GM08714 (cell line): ENCODE data around the gene DUSP8.

Source experiments
- H3K4me3 ChIP-seq: fragments of 200-500 bp; sonication (Bioruptor generic); 2 replicates; pipeline ENCODE4 v1.5.1; 2014; ENCODE audit warnings: mild to moderate bottlenecking, low read length, inconsistent platforms
- ZNF274 ChIP-seq: IDR thresholded peaks from 2 replicates; pipeline ENCODE4 v1.6.1; 2012; ENCODE audit warnings: mild to moderate bottlenecking, low read depth, low read length

DUSP8 gene

DNA sequence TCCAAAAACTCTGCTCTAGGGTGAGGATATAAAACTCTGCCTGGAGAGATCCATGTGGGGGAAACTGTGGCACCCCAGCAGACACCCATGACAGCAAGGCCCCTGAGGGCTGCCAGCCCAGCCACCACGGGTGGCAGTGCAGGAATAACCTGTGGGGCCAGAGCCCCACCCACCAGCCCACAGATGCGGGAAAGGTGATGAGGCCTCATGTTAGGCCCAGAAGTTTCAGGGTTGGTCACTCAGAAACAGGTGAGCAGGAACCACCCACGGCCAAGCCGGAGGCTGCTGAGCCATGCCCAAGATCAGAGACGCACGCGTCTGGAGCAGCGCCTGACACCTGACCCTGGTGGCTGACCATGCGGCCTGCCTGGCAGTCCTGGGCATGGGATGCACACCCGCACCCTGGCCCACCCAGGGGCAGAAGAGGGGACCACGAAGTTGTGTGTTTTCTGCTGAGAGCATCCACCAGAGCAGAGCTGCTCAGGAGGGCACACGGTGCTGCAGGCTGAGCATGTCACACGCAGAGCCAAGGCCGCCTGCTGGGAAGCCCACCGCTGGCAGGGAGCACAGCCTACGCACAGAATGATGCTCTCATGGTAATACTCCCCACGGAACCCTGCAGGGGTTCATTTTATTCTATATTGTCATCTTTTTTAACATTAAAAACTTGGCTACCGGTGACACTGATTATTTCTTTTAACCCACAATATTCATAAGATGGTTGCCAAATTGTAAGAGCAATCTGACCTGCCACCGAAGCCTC lies 41.2 kb downstream of the DUSP8 start:
- H3K4me3 ChIP-seq, result no peak overlapping the region
- no peak for TF ChIP-seq ZNF274

DNA sequence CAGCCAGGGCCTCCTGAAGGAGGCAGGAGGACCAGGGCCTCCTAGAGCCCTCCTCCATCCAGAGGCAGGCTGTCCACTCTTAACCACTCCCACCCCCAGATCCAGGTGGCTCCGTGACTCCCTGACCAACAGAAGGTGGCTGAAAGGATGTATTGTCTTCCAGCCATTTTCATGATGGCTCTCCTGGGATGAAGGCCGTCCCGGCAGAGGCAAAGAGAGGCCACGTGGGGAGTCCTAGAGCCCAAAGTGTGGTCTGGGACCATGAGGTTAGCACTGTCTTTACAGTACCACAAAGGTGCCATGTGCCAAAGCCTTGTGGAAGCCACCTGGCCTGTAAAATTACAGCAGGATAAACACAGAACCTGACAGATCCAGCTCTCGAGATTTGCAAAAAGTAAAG lies 42.3 kb downstream of the DUSP8 start:
- no peak overlapping the region for H3K4me3 ChIP-seq
- TF ChIP-seq ZNF274, result no peak

DNA sequence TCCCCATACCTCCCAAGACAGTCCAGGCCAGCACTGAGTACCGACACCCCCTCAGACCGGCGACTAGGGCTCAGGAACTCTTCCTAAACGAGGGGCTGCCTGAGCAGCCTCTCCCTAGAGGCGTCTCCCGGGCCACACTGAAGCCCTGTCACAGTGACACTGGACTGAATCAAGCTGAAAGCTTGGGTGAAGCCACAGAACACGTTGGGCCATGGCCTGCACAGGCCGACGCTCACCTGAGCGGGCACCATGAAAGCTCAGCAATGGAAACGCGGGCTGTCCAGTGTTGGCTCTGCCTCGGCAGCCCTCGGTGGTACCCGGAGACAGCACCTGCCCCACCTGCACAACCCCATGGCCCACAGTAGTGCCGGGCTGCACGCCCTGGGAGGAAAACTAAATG lies 42.8 kb downstream of the DUSP8 start:
- H3K4me3 ChIP-seq, result no peak overlapping the region
- no peak for TF ChIP-seq ZNF274

DNA sequence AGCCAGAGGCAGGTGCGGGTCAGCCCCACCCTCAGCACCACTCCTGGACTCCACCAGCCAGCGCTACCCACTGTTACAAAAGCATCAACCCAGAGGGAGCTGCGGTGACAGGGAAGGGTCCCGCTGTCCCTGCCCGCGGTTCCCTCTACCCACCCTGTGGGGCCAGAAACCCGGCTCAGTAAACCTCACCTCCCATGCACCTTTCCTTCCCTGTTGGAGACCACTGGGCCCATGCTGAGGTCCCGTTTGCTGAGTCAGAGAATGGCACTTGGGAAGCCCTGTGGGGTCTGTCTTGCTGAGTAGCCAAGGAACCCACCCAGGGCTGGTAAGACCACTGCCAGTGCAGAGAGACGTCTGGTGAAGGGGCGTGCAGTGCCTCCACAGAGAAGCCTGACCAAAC lies 43.4 kb downstream of the DUSP8 start:
- no peak for TF ChIP-seq ZNF274
- H3K4me3 ChIP-seq, result no peak overlapping the region

DNA sequence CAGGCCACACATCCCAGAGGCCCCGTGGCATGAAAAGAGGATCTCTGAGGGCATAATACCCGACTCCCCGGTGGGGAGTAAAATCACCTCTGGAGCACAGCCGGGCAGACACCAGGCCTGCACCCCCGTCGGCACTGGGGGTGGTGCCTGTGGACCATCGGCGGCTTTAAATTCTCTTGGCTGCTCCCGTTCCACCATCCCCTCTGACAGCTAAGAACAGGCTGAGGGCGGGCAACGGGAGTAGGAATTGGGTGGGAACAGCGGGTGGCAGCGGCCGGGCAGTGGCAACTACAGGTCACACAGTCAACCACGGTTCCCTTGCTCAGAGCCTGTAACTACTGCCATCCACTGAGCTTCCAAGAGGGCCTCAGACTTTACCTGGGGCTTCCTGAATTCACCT lies 45.3 kb downstream of the DUSP8 start:
- no peak for TF ChIP-seq ZNF274
- no peak overlapping the region for H3K4me3 ChIP-seq

DNA sequence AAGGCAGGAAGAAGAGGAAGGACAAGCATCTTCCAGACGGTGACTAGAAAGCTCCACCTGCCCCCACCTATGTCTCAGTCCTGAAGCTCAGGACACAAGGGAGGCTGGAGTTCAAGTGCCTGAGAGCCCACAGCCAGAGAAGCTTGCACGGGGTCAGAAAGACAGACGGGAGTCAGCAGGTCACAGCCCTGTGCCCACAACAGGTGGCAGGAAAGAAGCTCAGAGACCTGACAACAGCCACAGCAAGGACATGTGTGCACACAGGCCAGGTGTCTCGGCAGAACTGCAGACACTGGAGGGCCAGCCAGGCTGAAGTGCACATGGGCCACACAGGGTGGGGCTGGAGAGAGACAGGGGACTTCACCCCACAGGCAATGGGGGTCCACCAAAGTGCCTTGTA lies 48.3 kb downstream of the DUSP8 start:
- H3K4me3 ChIP-seq, result no peak overlapping the region
- TF ChIP-seq ZNF274, result no peak

DNA sequence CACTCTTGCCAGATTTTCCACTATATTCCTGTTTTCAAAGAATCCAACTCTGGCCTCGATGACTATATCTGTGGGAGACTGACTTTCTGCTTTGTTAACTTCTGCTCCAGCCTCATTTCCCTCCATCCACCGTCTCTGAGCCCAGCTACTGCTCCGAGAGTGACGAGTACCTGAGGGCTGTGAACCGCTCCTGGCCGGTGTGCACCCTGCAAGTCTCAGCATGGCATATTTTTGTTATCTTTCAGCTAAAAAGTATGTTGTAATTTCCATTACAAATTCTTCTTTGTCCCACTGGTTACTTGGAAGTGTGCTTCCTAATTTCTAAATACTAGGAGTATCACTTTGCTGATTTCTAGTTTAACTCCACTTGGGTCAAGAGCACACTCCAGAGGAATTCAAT lies 49.0 kb downstream of the DUSP8 start:
- no peak for TF ChIP-seq ZNF274
- H3K4me3 ChIP-seq, result no peak overlapping the region

DNA sequence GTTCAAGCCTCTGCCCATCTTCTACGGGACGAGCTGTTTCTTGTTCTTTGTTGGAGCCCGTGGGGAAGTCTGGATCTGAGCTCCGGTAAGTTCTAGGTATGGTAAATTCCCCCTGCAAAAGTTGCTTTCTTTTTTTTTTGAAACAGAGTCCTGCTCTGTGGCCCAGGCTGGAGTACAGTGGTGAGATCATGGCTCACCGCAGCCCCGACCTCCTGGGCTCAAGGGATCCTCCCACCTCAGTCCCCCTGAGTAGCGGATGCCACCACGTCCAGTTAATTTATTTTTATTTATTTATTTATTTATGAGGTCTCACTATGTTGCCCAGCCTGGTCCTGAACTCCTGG lies 50.0 kb downstream of the DUSP8 start:
- no peak for TF ChIP-seq ZNF274

DNA sequence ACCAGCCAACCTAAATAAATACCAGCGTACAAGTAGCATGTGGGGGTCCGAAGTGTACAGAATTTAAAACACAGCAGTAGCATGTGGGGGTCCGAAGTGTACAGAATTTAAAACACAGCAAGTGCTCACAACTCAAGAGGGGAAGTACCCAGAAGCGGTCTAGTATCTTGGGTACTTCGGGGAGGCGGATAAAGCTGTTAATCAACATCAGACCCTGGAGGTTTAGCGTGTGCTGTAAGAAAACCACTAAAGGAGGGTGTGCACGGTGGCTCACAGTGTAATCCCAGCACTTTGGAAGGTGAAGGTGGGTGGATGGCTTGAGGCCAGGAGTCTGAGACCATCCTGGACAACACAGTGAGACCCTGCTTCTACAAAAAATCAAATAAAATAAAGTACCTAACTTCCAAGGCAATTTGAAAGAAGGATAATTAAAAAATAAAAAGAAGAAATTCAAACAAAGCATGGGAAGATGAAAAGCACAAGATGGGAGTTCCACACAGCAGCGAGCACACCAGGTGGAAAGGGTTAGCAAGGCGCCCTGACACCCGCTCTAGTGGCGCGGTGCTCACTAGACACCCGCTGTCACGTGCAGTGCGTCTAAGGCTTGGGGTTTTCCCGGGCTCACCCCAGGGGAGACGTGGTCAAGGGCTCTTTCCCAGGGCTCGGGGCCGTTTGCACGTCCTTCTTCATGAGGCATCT lies 50.5 kb downstream of the DUSP8 start:
- no peak for TF ChIP-seq ZNF274
- no peak overlapping the region; the same call in 1 of the 2 replicates for H3K4me3 ChIP-seq

More for the DNA sequence above, 50.0 kb downstream of the DUSP8 start:
- H3K4me3 ChIP-seq, result no peak overlapping the region

DNA sequence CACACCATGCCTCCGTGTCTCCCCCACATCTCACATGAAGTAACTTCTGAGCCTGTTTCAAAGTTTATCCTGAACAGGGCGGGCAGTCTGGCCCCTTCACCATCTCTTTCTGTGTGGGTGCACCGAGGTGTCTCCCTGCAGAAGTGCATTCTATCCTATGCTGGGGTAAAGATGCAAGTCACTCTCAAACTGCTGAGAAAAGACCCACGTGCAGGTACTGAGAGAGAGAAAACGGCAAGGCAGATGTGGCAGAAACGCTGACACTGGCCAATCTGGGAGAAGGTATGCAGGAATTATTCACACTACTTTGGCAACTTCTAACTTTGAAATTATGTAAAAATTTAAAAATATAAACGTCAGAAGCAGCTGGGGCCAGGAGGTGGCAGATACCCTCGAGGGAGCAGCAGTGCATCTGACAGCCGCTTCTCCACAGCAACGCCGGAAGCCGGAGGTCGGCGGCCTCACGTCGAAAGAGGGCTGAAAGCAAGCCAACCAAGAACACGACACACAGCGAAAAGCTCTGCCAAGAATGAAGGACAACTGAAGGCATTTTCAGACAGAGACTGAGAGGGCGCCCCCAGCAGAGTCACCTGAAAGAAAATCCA lies 51.3 kb downstream of the DUSP8 start:
- H3K4me3 ChIP-seq, result no peak overlapping the region; the same call in 1 of the 2 replicates
- no peak for TF ChIP-seq ZNF274

DNA sequence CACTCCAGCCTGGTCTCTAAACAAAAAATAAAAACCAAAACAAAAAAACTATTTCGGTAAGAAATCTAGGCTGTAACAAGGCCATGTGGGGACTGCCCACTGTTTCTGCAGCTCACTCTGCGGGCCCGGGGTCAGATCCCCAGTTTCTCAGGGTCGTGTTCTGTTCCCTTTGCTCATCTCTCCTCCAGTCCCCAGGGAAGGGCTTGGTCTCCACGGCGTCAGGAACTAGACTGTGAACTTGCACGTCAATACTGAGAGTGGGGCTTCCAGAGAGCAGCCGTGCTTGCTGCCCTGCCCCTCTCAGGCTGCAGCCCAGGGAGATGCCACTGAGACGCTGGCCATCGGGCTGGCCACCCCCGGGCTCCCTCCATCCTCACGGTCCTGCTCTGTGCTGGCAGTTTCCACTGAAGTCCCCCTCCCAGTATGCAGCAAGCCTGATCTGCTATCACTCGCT lies 51.8 kb downstream of the DUSP8 start:
- no peak overlapping the region for H3K4me3 ChIP-seq
- no peak for TF ChIP-seq ZNF274

DNA sequence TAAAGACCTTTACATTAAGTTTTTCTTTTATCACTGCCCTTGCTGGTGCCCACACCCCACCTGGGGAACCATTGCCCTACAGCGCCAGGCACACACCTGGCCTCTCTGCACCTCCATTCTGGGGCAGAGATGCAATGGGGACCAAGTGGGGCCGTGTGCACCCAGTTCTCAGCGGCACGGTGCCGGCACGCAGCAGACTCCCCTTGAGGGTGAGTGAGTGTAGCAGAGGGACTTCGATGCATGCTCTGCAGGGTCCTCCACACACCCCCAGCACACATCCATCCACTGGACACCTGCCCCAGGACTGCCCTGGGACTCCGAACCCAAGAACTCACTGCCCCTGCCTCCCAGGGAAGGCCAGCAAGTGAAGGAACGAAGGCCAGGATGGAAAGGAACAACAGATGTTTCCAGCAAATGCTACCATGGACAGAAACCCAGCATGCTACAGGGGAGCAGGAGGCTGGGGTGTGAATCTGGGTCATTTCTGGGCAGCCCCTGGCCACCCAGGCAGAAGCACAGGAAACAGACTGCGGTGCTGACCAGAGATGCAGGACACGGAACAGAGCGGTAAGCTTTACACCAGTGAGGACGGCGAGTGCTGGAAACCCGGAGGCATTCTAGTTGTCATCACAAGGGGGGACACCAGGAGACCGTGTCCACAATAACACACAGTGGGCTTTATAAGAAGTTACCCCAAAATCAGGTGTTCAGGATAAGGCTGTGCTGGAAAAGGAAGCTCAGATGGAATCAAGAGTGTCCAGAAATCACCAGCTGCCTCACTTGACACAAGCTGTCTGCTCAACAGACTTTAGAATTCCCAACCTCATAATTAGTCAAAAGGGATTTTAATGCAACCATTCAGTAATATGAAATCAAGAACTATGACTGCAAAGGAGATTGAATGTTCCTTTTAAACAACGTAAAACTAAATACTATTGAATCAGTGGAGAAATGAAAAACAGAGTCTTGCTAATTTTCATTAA lies 52.8 kb downstream of the DUSP8 start:
- no peak for TF ChIP-seq ZNF274

DNA sequence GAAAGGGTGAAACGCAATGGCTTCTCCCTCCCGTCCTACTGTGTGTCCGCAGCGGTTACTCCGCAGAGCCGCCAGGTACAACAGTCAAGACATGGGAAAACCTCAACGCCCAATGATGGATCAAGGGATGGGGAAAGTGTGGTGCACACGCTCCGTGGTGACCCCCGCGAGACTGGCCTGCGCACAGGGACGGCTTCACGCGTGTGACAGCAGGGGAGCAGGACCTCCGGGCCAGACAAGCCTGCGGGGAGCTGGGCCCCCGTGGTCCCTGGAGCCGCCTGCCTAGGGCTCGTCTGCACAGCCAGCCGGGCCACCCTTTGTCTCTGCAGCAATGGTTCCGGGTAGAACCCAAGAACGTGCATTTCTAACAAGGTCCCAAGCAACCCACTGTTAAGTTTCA lies 53.8 kb downstream of the DUSP8 start:
- no peak overlapping the region for H3K4me3 ChIP-seq
- no peak for TF ChIP-seq ZNF274

More for the DNA sequence above, 52.8 kb downstream of the DUSP8 start:
- H3K4me3 ChIP-seq, result no peak overlapping the region
